ENCODE data around the gene SLC16A2.

Gene SLC16A2

DNA sequence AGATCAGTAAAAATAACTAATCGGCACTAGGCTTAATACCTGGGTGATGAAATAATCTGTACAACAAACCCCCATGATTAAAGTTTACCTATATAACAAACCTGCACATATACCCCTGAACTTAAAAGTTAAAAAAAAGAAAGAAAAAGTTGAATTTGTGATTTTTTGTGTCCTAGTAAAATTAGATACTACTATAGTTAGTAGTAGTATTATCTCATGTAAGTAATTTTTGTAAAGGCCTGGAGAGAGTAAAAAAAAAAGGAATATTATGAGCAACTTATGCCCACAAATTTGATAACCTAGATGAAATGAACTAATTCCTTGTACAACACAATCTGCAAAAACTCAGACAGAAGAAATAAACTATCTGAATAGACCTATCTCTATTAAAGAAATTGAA is 25.7 kb upstream of the SLC16A2 start:
- H3K4me3 ChIP-seq (ENCODE audit: control insufficient read depth, low read depth, low read length) = no peak overlapping the region
- no peak for DNase-seq (ENCODE audit: low read depth)
- TF ChIP-seq, protein P1, sequence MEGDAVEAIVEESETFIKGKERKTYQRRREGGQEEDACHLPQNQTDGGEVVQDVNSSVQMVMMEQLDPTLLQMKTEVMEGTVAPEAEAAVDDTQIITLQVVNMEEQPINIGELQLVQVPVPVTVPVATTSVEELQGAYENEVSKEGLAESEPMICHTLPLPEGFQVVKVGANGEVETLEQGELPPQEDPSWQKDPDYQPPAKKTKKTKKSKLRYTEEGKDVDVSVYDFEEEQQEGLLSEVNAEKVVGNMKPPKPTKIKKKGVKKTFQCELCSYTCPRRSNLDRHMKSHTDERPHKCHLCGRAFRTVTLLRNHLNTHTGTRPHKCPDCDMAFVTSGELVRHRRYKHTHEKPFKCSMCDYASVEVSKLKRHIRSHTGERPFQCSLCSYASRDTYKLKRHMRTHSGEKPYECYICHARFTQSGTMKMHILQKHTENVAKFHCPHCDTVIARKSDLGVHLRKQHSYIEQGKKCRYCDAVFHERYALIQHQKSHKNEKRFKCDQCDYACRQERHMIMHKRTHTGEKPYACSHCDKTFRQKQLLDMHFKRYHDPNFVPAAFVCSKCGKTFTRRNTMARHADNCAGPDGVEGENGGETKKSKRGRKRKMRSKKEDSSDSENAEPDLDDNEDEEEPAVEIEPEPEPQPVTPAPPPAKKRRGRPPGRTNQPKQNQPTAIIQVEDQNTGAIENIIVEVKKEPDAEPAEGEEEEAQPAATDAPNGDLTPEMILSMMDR (conservative IDR thresholded peaks at IDR 0.05; ENCODE audit: control insufficient read depth, insufficient read depth, low read depth, low read length) = no peak

DNA sequence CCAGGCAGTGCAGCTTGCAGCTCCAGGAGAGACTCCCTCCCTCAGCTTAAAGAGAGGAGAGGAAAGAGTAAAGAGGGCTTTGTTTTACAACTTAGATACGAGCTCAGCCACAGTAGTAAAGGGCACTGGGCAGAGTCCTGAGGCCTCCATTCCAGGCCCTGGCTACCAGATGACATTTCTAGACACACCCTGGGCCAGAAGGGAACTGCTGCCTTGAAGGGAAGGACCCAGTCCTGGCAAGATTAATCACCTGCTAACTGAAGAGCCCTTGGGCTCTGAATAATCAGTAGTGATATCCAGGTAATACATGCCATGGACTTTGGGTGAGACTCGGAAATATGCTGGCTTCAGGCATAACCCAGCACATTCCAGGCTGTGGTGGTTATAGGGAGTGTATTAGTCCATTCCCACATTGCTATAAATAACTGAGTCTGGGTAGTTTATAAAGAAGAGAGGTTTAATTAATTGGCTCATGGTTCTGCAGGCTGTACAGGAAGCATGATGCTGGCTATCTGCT is 15.3 kb upstream of the SLC16A2 start:
- DNase-seq (ENCODE audit: low read depth) = no peak
- no peak overlapping the region for H3K4me3 ChIP-seq (ENCODE audit: control insufficient read depth, low read depth, low read length)
- TF ChIP-seq, protein P1 (conservative IDR thresholded peaks at IDR 0.05; ENCODE audit: control insufficient read depth, insufficient read depth, low read depth, low read length) = no peak

DNA sequence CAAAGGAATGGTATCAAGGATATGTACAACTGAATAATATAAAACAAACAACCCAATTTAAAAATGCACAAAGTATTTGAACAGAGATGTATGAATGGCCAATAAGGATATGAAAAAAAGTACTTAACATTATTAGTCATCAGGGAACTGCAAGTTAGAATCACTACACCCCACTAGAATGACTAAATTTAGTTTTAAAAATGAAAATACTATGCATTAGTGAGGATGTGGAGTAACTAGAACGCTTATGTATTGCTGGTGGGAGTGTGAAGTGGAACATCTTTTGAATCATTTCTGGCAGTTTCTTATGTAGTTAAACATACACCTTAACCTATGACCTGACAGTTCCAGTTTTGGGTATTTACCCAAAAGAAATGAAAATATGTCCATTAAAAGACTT is 13.0 kb upstream of the SLC16A2 start:
- no peak overlapping the region for H3K4me3 ChIP-seq (ENCODE audit: control insufficient read depth, low read depth, low read length)
- TF ChIP-seq, protein P1 (conservative IDR thresholded peaks at IDR 0.05; ENCODE audit: control insufficient read depth, insufficient read depth, low read depth, low read length) = no peak
- DNase-seq (ENCODE audit: low read depth) = no peak

DNA sequence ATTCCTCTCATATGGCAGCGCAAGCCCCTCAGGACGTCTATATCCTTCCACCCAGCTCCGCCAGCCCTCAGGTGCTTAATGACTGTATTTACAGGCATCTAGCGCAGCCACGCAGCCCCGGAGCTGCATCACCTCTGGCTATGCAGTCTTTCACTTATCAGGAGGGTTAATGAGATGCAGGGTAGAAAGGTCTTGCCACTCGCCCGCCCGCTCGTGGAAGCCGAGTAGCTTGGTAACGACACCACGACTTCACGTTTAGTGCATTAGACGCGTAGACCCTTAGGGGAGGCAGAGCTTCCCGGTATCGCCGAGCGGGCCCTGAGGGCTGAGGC is 1.5 kb upstream of the SLC16A2 start:
- TF ChIP-seq, protein P1 (conservative IDR thresholded peaks at IDR 0.05; ENCODE audit: control insufficient read depth, insufficient read depth, low read depth, low read length) = no peak
- DNase-seq (ENCODE audit: low read depth) = no peak
- peak overlapping the region; percentile 55 for H3K4me3 ChIP-seq (ENCODE audit: control insufficient read depth, low read depth, low read length)

DNA sequence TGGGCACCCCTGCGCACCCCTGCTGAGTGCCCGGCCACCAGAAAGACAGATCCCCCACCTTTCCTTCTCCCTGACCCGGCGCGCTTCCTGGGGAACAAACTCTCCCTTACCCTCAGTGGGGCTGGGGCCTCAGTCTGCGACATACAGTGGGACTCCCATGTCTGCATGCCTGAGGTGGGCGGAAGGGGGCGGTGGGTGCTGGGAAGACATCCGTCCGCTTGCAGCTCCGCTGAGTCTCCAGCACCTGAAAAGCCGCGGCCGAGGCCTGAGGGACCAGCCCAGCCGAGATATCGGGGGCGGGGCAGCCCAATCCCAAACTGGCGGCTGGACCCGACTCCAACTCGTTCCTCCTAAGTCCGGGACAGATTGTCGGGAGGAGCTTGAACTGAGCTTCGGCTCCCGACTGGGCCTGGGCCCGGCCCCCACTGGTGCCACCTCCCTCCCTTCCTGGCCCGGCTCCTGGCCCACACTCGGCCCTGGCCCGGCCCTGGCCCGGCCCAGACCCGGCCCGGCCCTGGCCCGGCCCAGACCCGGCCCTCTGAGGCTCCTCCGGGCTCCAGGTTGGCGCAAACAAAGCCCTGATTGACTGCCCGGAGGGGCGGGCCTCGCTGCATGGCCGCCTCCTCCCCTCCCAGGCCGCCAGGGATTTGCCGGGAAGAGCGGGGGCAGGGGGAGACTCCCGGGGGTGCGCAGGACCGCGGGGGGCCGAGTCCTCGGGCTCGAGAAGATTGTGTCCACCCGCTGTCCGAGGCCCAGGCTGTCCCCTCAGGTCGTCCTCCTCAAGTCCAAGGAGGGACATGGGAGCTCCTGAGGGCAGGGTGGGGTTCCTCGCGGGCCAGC is 877 bp upstream of the SLC16A2 start:
- DNase-seq (ENCODE audit: low read depth) = peak; percentile 59
- peak overlapping the region; percentile 55 for H3K4me3 ChIP-seq (ENCODE audit: control insufficient read depth, low read depth, low read length)
- TF ChIP-seq, protein P1 (conservative IDR thresholded peaks at IDR 0.05; ENCODE audit: control insufficient read depth, insufficient read depth, low read depth, low read length) = no peak

DNA sequence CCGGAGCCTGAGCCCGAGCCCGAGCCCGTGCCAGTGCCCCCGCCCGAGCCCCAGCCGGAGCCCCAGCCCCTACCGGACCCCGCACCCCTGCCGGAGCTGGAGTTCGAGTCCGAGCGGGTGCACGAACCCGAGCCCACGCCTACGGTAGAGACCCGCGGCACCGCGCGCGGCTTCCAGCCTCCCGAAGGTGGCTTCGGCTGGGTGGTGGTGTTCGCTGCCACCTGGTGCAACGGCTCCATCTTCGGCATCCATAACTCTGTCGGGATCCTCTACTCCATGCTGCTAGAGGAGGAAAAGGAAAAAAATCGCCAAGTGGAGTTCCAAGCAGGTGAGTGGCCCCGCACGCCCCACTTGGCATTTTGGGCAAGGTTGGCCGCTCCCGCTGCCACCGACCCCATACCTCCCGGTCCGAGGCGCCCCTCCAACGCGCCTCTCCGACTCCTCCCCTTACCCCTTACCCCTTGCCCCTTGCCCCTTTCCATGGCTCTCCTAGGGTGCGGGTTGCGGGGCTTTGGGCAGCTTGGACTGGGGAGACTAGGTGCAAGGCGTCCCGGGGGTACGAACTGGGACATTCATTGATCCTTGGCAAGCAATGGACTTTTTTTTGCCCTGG is 553 bp downstream of the SLC16A2 start:
- peak overlapping the region; percentile 55 for H3K4me3 ChIP-seq (ENCODE audit: control insufficient read depth, low read depth, low read length)
- TF ChIP-seq, protein P1 (conservative IDR thresholded peaks at IDR 0.05; ENCODE audit: control insufficient read depth, insufficient read depth, low read depth, low read length) = no peak
- no peak for DNase-seq (ENCODE audit: low read depth)
